HEK293T (cell line): ENCODE results near the gene AADAC.

ENCODE experiments used
- ARNT ChIP-seq: fragments of 450-650 bp; IDR thresholded peaks from 2 replicates; pipeline ENCODE4 v1.6.1; 2017; ENCODE audit warnings: mild to moderate bottlenecking
- ELF4 ChIP-seq: fragments of 450-650 bp; IDR thresholded peaks from 2 replicates; pipeline ENCODE4 v1.6.1; 2017; ENCODE audit warnings: antibody characterized with exemption
- FOXK2 ChIP-seq: fragments of 450-650 bp; IDR thresholded peaks from 2 replicates; pipeline ENCODE4 v1.6.1; 2016; ENCODE audit warnings: mild to moderate bottlenecking
- HDGF ChIP-seq: fragments of 450-650 bp; IDR thresholded peaks from 2 replicates; pipeline ENCODE4 v1.6.1; 2017; ENCODE audit warnings: antibody characterized with exemption, borderline replicate concordance
- NFRKB ChIP-seq: fragments of 450-650 bp; IDR thresholded peaks from 2 replicates; pipeline ENCODE4 v1.6.1; 2016; ENCODE audit warnings: mild to moderate bottlenecking, moderate library complexity
- SP1 ChIP-seq: fragments of 450-650 bp; IDR thresholded peaks from 2 replicates; pipeline ENCODE4 v1.6.1; 2017
- ZNF384 ChIP-seq: fragments of 450-650 bp; IDR thresholded peaks from 2 replicates; pipeline ENCODE4 v1.6.1; 2016

DNA sequence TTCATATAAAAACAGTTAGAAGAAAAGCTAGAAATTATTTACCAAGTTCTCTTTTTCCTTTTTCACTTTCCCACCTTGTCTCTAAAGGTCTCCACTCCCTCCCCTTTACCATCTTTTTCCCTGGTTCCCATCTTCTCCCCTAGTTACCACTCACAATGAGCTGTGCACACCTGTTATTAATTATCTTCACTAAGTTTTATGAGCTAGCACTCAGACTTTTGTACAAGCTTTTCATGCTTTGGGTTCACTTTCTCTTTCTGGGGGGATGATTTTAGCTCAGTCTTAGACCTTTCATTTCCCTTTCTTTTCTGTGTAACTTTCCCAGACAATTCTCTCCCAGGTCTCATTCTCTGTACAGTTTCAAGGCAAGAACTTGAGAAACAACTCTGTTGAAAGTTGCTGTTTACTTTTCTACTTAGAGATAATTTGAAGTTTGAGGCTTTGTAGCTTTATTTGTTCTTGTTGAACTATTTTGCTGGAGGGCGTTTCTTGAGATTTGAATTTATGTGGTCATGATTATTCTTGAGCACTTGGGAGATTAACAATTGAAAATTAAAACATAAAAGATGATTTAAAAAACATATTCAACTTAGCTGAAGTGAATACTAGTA lies 24.0 kb upstream of the AADAC start:
- TF ChIP-seq ARNT (no peak), SP1 (no peak), NFRKB (no peak), ZNF384 (no peak), HDGF (no peak), ELF4 (no peak), FOXK2 (no peak)
